GM21367 (cell line): ENCODE results near the gene EMILIN1.

Source experiments
- ATAC-seq: cut with Tn5 transposase; IDR thresholded peaks from one replicate; pipeline ENCODE4 v1.9.1; 2021; ENCODE audit not compliant: unreplicated experiment

The EMILIN1 gene

DNA sequence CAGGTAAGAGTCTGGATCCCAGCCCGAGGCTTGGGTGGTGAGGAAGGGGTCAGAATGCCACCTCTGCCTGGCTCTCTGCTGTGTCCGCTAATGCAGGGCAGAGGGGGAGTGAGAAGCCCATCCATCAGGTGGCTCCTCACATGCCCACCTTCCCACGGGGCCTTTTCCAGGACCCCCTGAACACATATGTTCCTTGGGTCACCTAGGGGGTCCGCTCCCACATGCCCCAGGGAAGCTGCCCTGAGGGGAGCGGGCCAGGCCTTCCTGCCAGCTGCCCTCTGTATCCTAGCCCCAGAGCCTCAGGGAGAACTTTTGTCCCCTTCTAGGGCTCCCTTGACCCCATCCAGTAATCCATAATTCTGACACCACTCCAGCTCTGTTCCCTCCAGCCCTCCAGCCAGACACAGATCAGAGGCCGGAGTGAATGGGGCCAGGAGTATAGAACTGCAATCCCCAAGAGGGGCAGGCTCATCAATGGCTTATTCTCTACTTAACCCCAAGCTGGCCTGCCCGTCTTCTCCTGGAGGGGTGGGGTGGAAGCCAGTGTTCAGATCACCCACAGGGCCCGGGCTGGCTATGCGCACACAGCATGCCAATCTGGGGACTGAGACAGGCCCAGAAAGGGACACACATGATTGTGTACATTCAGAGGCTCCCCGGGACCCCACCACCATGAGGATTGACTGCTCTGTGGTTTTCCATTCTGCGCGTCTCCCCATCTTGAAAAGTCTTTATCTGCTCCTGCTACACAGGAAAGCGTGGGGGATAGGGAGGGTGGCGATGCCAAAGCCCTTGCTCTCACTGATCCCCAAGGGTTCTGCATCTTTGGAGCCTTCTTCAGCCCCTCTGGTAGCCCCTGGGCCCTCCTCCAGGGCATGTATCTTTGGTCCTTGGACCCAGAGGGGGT lies 1.1 kb downstream of the EMILIN1 start:
- no peak for ATAC-seq

- ATAC-seq: no peak
Measured at GRCh38 chr2:27080140-27080469, 1.7 kb downstream of the EMILIN1 start.

DNA sequence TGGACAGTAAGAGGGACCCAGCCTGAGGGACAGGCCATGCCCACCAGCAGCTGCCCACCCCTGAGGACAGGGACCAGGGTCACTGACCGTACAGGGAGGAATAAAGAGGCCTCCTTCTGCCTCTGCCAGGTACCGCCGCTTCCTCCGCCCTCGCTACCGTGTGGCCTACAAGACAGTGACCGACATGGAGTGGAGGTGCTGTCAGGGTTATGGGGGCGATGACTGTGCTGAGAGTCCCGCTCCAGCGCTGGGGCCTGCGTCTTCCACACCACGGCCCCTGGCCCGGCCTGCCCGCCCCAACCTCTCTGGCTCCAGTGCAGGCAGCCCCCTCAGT lies 2.2 kb downstream of the EMILIN1 start:
- no peak for ATAC-seq

- ATAC-seq: no peak
Measured at GRCh38 chr2:27081984-27082772, 3.8 kb downstream of the EMILIN1 start.

DNA sequence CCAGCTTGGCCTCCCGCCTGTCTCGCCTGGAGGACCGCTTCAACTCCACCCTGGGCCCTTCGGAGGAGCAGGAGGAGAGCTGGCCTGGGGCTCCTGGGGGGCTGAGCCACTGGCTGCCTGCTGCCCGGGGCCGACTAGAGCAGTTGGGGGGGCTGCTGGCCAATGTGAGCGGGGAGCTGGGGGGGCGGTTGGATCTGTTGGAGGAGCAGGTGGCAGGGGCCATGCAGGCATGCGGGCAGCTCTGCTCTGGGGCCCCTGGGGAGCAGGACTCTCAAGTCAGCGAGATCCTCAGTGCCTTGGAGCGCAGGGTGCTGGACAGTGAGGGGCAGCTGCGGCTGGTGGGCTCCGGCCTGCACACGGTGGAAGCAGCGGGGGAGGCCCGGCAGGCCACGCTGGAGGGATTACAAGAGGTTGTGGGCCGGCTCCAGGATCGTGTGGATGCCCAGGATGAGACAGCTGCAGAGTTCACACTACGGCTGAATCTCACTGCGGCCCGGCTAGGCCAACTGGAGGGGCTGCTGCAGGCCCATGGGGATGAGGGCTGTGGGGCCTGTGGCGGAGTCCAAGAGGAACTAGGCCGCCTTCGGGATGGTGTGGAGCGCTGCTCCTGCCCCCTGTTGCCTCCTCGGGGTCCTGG lies 4.5 kb downstream of the EMILIN1 start:
- ATAC-seq: no peak

GRCh38 chr2:27083410-27084296 lies 5.2 kb downstream of the EMILIN1 start:
- ATAC-seq: no peak

DNA sequence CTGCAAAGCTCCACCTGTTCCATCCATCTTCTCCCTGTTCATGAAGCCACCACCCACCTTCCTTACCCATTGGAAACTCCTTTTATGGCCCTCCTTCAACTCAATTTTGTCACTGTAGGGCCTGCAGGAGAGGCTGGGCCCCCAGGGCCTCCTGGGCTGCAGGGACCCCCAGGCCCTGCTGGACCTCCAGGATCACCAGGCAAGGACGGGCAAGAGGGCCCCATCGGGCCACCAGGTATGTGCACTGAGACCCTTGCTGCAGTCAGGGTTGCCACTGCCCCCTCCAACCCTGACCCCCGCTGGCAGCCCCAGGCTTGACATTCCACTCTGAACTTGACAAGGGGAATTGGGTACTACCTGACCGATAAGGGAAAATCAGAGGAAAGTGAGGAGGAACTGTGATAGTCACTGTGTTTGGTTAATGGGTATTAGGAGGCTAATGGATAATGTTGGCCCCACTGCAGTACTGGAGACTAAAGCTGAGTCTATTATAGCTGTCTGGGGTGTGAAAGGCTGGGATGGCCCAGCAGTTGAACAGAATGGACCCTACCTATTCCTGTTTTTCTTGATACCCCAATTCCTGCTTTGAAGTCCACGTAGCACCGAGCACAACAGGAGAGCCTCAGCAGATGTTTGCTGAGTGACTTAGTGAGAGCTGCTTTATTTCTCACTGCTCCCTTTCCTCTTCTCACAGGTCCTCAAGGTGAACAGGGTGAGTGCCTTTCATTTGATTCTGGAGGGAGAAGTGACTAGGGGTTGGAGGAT lies 6.1 kb downstream of the EMILIN1 start:
- no peak for ATAC-seq

- ATAC-seq: no peak
Measured at GRCh38 chr2:27085062-27085672, 6.8 kb downstream of the EMILIN1 start.

- peak; percentile 6 for ATAC-seq
Measured at GRCh38 chr2:27085673-27086089, 7.3 kb downstream of the EMILIN1 start.

GRCh38 chr2:27086090-27086723 lies 7.8 kb downstream of the EMILIN1 start:
- peak; percentile 59 for ATAC-seq

GRCh38 chr2:27086724-27087593 lies 8.5 kb downstream of the EMILIN1 start, which contains the start of gene KHK:
TSS of gene KHK (plus strand) at chr2:27086772. CDS start at chr2:27087260, 488 bp downstream.
- no peak for ATAC-seq

DNA sequence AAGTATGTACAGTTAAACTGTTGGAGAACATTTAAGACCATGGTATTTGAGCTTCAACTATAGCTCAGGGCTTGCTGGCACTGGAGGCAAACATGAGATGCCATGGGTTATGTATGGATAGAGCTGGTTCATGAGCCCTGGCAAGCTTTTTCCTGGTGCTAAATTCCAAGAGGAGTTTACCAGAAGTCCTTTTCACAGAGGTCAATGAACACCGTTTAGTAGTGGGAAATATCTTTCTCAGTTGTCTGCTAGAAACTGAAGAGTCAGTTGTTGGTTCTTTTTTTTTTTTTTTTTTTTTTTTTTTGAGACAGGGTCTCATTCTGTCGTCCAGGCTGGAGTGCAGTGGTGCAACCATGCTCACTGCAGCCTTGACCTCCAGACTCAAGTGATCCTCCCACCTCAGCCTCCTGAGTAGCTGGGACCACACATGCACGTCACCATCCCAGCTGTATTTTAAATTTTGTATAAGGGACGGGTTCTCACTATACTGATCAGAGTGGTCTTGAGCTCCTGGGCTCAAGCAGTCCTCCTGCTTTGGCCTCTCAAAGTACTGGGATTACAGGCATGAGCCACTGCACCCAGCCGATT lies 9.5 kb downstream of the EMILIN1 start:
- ATAC-seq: no peak

DNA sequence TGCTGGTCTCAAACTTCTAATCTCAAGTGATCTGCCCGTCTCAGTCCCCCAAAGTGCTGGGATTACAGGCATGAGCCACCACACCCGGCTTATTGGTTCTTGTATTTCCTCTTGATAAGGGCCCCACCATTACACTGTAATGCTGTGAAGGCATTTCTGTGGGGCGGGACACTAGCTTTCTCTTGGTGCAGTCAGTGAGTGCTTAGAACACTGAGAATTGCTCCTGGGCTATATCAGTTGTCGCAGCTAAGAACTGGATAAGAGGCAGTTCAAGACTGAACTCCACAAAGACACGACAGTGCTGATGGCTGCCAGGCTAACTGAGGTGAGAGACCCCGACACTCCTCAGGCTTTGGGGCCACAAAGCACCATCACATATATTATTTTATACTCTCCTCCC lies 10.2 kb downstream of the EMILIN1 start:
- no peak for ATAC-seq

- no peak for ATAC-seq
Measured at GRCh38 chr2:27089111-27089954, 10.9 kb downstream of the EMILIN1 start.

DNA sequence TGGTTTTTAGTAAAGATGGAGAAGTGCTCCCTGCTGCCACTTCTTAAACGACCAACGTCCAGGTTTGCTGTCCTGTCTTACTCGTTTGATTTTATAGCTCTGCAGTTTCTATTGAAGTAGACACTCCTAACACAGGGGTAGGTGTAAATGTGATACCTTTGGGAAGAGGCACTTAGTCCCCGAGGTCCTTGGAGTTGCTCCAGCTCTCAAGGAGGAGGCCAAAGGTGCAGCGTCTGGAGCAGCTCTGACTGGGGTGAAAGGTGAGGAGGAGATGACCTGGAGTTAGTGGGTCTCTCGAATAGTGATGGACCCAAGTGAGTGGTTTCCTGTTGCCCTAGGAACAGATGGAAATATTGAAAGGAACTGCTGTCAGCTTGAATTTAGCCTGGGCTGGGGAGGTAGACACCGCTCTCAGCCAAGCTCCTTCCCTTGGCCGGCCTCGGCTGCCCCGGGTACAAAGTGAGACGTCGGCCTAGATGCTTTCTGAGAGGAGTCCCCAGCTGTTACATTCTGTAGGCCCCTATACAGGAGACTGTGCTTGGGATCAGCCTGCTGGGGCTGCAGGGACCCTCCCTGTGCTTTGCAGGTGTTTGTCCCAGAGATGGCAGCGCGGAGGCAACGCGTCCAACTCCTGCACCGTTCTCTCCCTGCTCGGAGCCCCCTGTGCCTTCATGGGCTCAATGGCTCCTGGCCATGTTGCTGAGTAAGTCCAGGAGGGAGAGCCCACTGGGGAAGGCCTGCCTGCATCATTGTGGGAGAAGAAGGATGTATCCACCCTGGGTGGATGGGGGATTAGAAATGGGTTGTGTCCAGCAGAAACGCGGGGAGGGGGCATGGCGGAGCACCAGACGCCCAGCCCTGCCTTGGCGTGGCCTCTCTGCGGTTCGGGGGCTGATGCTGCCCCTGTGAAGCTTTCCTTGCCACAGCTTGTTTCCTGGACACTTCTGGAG lies 13.6 kb downstream of the EMILIN1 start:
- no peak for ATAC-seq
